ENCODE results near the gene CLTCL1.
"Not testable (repeated sequence)": the region's sequence is repeated elsewhere in the genome, so short reads cannot be mapped to it uniquely, and the experiment has no call there.

The CLTCL1 gene

DNA sequence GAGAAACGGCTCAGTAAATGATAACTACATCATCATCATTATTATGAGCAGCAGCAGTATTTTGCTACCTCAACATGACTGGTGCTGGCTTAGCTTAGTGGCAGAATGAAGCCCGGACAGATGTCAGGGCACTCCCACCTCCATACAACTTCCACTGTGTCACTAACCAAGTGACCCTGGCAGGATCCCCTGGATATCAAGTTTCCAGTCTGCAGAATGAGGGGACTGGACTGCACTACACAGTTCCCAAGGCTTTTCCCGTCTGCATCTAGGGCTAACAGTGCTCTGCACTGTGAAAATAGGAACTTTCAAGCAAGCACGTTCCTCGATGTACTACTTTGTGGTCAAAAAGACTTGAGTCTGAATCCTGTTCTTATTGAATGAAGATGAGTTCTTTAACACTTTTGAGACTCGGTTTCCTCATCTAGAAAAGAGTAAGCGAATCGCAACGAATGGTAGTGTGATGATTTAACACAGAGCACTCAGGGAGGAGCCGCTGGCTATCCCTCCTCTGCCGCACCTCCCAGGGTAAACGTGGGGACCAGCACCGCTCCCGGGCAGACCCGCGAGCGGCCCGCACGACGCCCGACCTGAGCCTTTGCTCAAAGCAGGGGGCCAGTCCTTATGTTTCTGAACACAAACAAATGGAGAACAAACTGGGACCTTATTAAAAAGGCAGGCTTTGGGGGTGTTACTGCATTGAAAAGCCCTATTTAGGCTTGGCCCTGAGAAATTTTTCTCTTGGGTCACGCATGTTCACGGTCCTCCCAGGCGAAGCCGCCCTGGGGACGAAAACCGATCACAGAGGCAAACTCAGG is 910 bp downstream of the CLTCL1 start:
- no peak for DNase-seq

DNA sequence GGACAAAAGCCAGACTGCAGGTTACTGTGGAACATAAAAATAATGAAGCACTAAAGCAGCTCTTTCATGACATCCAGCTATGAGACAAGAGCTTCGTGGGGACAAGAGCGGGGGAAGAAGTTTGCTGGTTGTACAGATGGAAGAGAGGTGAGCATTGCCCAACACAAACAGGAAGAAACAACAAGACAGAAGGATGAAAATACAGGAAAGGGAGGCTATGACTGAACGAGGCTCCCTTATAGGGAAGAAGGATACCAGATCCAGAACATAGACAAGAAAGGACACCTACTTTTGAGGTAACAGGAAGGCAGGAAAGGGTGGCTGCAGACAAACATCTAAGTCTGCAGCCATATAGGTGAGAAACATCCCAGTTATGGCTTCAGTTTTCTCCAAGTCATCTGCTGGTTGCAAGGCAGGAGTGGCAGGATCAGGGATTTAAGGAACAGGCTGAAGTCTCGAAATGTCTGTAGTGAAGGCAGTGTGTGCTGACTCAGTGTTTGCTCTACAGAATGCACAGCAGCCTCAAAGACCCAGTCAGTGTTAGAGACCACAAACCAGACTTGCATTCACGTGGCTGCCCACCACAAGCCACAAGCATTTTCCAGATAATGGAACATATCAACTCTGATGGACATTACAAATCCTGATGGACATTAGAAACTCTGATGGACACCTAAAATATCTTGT is 1.9 kb downstream of the CLTCL1 start:
- no peak for DNase-seq

DNA sequence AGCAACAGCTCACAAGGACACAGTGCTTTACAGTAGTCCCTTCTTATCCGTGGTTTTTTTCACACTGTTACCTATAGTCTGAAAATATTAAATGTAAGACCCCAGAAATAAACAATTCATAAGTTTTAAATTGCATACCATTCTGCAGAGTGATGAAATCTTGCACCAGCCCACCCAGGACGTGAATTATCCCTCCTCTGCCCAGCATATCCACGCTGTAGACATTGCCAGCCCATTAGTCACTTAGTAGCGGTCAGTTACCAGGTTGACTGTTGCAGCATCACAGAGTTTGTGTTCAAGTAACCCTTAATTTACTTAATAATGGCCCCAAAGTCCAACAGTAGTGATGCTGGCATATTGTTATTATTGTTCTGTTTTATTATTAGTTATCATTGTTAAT is 3.6 kb downstream of the CLTCL1 start:
- no peak for DNase-seq

DNA sequence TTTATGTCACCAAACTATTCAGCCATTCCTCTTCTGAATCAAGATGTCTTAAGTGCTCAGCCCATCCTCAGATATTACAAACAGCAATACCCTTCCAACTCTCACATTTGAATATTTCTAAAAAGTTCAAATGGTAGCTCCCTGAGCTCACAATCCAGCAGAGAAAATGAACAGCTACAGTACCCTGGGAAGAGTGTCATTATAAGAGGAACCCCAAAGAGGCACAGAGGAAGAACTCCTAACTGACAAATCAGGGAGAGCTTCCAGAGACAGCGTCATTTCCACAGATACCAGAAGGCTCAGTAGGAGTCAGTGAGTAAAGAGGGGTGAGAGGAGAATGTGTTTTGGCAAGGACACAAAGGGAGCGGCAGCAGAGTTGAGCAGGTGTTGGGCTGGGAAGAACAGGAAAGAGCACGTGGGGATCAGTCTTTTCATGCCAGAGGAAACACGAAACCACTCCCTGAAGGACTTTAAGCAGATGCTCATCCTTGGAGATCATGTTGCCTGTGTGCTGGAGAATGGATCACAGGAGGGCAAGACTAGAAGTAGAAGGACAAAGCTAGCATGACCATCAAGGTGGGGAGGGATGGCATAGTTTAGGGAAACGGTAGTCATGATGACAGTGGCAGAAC is 4.3 kb downstream of the CLTCL1 start:
- DNase-seq: peak; percentile 97

DNA sequence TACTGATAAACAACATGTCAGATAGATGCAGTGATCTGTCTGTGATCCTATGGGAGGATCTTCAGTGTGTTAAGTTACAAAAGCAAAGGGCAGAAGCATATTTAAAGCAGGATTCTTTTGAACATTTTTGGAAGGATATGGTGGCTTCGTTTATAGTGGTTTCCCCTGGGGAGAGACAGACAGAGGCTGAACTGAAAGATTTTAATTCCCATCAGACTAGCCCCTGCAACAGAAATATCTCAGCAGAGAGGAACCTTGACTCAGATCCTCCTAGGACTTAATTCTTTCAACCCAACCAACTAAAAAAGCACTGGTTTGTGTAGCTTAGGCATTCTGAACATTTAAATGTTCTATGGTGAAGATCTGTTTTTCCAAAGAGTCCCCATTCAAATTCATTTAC is 5.7 kb downstream of the CLTCL1 start:
- DNase-seq: no peak

DNA sequence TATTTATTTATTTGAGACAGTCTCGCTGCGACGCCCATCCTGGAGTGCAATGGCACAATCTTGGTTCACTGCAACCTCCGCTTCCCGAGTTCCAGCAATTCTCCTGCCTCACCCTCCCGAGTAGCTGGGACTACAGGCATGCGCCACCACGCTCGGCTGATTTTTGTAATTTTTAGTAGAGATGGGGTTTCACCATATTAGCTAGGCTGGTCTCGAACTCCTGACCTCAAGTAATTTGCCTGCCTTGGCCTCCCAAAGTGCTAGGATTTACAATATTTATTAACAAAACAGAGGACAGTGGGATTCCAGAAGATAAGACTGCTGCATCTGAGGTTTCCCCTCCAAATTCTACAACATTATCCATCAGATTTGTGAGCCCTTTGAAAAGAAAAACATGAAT is 12.4 kb downstream of the CLTCL1 start:
- DNase-seq: not testable (repeated sequence)

DNA sequence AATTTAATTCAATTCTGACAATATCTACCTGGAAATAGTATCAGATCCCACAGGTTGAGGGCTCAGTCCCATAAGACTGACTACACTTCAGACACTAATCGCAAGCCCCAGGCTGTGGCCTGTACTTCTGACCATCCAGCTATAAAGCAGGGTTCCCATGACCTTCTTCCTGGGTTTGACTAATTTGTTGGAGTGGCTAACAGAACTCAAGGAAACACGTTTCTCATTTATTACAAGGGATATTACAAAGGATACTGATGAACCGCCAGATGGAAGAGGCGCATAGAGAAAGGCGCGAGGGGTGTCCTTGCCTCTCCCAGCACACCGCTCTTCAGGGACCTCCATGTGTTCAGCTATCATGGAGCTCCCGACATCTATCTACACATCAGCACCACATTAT is 13.7 kb downstream of the CLTCL1 start:
- no peak for DNase-seq

DNA sequence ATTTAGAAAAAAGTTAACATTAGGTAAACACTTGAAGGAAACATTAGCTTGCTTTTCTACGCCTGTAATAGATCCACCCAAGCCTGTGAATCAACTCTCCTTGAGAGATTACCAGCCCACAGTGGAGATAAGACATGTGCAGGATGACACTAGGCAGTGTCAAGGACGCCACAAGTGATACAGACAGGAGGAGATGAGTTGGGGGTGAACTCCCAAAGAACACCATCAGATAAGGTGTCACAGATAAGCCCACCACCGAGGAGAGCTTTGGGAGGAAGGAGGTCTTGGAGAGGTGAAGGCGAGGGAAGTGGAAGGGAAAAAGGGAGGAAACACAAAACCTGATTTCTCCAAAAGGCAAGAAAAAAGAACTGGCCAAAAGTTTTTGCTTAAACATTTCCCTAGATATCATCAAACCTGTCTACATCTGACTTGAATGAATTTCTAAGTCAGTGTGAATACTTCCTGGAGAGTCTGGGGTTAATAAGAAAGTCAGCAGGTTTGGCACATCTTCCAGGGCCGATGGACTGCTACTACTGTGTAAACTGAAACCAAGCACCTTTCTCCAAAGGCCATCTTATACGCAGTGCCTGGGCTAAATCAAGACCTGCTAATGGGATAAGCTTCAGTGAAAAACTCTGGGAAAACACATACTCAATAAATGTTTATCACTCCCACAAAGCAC is 15.5 kb downstream of the CLTCL1 start:
- DNase-seq: no peak

DNA sequence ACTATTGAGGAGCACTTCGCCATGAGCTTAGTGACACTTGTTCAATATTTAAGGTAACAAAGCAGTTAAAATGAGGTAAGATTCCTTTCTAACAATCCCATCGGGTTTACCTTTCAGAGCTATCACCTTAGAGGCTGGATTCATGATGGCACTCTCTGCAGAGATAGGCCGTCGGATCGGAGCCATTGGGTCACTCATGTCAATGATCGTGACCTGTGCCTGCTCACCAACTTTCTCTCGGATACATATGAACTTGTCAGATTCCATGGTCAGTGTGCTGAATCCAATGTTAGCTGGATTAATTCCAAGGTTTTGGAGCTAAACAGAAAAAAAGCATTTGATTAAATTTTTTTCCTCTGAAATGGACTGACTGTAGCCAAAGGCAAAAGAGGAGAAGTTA is 16.0 kb downstream of the CLTCL1 start:
- DNase-seq: no peak

DNA sequence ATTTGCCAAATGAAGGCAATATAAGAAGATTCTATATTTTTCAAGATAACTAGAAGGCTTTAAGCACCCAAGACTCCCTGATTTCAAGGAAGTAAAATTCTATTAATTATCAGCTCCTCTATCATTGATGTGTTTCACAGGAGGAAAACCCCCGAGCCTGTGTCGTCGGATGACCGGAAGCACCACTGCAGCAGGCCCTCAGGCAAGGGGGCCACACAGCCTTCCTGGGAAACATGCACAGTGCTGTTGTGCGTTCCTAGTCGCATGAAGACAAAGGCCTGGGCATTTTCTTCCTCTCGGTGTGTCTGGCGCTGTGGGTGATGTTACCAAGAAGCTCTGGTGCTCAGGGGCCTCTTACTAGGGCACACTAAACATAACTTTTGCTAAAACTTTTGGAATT is 16.4 kb downstream of the CLTCL1 start:
- no peak for DNase-seq

DNA sequence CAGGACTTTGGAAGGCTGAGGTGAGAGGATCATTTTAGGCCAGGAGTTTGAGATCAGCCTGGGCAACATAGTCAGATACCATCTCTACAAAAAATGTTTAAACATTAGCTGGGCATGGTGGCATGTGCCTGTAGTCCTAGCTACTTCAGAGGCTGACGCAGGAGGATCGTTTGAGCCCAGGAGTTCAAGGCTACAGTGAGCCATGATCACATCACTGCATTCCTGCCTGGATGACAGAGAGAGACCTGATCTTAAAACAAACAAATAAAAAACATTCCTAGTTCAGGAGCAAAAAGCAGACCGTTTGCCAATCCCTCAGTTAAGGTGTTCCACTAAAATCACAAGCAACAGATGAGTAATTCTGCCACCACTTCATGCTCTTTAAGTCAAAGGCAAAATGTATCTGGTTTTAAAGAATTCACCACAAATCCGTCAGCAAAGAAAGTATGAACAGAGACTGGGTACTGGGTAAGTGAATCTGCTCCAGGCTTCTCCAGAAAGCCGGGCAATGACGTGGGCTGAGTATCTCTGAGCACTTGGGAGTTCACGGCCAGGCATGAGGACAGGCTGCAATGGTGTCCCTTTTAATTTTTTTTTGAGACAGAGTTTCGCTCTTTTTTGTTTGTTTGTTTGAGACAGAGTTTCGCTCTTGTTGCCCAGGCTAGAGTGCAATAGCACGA is 19.5 kb downstream of the CLTCL1 start:
- DNase-seq: no peak

DNA sequence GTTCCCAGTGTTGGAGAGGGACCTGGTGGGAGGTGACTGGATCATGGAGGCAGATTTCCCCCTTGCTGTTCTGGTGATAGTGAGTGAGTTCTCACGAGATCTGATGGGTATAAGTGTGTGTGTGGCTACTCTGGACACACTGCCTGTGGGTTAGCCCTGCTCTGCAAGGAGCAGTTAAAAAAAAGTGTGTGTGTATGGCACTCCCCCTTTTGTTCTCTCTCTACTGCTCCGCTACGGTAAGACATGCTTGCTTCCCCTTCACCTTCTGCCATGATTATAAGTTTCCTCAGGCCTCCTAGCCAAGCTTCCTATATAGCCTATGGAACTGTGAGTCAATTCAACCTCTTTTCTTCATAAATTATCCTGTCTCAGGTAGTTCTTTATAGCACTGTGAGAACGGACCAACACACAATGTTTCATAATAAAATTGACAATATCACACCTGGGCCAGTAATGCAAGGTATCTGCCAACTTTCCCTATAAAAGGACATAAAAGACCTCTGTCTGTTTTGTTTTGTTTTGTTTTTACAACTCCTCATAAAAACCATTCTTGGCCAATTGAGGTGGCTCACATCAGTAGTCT is 20.2 kb downstream of the CLTCL1 start:
- DNase-seq: no peak

DNA sequence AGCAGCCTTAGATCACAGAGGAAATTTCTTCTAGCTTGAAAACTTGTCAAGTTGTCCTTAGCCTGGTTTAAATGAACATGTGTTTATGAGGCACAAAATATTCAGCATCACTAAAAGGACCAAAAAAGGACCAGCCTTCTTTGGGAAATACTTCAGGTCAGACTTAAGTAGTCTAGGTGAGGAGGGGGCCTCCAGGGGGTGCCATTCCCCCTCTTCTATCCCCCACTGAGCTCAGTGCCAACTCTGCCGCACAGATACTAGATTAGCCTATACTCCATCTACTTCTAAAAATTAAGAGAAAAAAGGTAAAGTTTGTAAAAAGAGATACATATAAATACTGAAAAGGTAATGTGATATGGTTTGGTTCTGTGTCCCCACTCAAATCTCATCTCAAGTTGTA is 20.6 kb downstream of the CLTCL1 start:
- no peak for DNase-seq

DNA sequence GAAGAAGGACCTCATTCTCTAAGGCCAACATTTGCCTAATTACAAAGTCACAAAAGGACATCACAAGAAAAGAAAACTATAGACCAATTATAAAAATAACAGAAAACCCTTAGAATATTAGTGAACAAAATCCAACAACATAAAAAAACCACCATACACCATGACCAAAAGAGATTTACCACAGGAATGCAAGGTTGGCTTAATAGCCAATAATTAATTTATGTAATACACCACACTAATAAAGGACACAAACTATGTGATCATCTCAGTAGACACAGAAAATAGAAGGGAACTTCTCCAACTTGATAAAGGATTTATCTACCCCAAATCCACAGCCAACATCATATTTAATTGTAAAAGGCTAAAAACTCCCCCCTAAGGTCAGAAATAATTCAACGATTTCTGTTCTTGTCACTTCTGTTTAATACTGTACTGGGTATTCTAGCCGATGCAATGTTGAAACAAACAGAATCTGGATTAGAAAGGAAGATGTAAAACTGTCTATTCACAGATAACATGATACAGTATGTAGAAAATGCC is 24.9 kb downstream of the CLTCL1 start:
- DNase-seq: no peak

DNA sequence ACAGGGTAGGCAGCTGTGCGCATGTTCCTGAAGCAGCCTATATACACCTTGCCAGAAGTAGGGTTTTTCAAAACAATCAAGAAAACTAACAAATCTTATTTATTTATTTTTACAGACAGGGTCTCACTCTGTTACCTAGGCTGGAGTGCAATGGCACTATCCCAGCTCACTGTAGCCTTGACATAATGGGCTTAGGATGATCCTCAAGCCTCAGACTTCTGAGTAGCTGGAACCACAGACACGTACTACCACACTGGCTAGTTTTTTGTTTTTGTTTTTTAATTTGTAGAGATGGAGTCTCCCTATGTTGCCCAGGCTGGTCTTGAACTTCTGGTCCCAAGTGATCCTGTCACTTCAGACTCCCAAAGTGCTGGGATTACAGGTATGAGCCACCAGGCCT is 25.7 kb downstream of the CLTCL1 start:
- no peak for DNase-seq

DNA sequence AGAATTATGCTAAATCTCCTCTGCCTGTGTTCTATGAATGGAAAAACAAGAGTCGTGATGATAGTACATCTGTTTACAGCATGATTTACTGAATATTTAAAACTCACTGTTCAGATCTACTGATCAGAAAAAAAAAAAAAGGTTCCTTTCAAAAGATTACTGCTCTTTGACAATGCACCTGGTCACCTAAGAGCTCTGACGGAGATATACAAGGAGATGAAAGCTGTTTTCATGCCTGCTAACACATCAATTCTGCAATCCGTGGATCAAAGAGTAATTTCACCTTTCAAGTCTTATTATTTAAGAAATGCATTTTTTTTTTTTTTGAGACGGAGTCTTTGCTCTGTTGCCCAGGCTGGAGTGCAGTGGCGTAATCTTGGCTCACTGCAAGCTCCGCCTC is 30.7 kb downstream of the CLTCL1 start:
- DNase-seq: no peak

DNA sequence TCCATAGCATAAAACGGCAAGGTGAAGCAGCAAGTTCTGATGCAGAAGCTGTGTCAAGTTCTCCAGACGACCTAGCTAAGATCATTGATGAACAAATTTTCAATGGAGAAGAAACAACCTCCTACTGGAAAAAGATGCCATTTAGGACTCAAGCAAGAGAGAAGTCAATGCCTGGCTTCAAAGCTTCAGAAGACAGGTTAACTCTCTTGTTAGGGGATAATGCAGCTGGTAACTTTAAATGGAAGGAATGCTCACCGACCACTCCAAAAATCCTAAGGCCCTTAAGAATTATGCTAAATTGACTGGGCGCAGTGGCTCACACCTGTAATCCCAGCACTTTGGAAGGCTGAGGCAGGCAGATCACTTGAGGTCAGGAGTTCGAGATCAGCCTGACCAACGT is 31.3 kb downstream of the CLTCL1 start:
- DNase-seq: no peak

DNA sequence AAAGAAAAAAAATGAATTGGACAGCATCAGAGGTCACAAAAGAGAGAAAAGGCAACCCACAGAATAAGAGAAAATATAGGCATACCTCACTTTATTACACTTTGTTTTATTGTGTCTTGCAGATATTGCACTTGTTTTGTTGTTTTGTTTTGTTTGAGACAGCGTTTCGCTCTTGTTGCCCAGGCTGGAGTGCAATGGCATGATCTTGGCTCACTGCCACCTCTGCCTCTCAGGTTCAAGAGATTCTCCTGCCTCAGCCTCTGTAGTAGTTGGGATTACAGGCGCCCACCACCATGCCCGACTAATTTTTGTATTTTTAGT is 32.6 kb downstream of the CLTCL1 start:
- DNase-seq: not testable (repeated sequence)

DNA sequence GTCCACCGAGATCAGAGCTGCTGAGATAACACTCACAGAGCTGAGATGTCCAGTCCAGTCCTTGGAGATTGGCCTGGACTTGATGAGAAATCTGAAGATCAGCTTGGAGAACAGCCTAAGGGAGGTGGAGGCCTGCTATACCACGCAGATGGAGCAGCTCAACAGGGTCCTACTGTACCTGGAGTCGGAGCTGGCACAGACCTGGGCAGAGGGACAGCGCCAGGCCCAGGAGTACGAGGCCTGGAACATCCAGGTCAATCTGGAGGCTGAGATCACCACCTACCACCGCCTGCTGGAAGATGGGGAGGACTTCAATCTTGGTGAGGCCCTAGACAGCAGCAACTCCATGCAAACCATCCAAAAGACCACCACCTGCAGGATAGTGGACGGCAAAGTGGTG is 33.1 kb downstream of the CLTCL1 start:
- DNase-seq: no peak

DNA sequence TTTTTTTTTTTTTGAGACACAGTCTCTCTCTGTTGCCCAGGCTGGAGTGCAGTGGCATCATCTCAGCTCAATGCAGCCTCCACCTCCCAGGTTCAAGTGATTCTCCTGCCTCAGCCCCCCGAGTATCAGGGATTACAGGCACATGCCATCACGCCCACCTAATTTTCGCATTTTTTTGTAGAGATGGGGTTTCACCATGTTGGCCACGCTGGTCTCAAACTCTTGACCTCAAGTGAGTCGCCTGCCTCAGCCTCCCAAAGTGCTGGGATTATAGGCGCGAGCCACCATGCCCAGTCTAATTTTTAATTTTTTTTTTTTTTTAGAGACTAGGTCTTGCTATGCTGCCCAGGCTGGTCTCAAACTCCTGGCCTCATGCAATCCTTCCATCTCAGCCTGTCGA is 35.2 kb downstream of the CLTCL1 start:
- DNase-seq: not testable (repeated sequence)

DNA sequence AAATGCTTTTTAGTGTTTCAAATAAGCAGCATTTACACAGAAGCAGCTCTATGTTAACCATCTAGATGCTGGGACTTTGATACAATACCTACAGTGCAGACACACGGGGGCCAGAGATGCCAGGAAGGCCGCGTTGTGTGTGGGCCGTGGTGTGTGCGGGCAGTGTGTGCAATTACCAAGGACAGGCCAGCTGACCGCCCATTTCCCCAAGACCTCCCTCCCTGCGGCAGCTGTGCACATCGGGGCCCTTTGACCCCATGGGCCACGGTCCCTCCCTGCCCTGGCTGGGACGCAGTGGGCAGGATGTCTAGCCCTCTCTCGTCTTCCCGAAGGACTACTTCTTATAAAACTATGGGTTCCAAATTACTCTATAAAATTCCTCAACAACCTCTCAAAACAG is 38.4 kb downstream of the CLTCL1 start:
- DNase-seq: no peak

DNA sequence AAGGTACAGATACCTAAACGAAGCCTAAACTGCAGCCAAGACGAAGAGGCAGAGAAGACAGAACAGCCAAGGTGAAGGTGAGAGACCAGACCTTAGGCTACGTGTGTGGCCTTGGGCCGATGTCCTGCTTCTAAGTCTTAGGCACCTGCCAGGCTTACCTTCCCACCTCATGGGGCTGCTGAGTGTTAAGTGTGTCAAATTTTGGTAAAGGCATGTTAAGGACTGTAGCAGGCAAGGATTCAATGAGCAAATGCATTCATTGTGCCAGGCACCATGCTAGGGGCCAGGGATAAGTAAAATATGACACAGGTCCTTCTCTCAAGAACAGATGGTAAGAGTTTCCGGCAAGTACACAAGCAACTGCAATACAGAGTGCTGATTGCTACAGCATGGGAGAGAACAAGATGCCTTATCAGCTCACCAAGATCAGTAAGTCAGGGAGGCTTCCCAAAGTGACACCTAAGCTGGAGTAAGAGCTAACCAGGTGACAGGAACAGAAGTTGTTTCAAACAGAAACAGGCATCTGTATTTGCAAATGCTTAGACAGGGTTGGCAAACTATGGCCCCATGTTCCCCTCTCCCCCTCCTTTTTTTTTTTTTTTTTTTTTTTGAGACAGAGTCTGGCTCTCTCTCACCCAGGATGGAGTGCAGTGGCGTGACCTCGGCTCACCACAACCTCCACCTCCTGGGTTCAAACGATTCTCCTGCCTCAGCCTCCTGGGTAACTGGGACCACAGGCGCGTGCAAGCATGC is 46.7 kb downstream of the CLTCL1 start:
- no peak for DNase-seq

All from DMS 273 treated with DMSO at 0.1 percent for 48 hours (cell line).